HT-29 (cell line): ENCODE data around the gene ZNF555. TPM values are rescaled to one million over a fixed set of nuclear protein-coding genes. Genes with fewer than 3 reads are reported as not detected.

Experiments used
- total RNA-seq: library from RNA; depleted of rRNA; stranded (reverse); fragments of >200 nt; shearing (Covaris generic); gene quantifications from 2 replicates; pipeline ENCODE4 v1.2.3, GENCODE V29; 2014; rRNA removed

Gene ZNF555
- total RNA-seq, 1 experiment from 2014 or later: 1.3 TPM

Other genes with a start within 250 kb of the ZNF555 start
- gene GNG7, start 138.8 kb upstream of the ZNF555 start, total RNA-seq: 0.03 and 0.23 TPM in 2 replicates
- not detected in 2 replicates for gene DIRAS1, start 120.1 kb upstream of the ZNF555 start, total RNA-seq
- gene SLC39A3, start 101.5 kb upstream of the ZNF555 start, total RNA-seq: 43.0 and 45.5 TPM in 2 replicates
- gene SGTA, start 58.2 kb upstream of the ZNF555 start, total RNA-seq: 122 and 127 TPM in 2 replicates
- gene THOP1, start 56.0 kb upstream of the ZNF555 start, total RNA-seq: 271 and 308 TPM in 2 replicates
- 1.2 TPM in 2 replicates for gene ZNF554, start 21.6 kb upstream of the ZNF555 start, total RNA-seq
- 0.03 and 0.23 TPM in 2 replicates for gene ZNF556, start 25.9 kb downstream of the ZNF555 start, total RNA-seq
- 5.6 and 5.7 TPM in 2 replicates for gene ZNF57, start 59.5 kb downstream of the ZNF555 start, total RNA-seq
- gene ZNF77, start 103.5 kb downstream of the ZNF555 start, total RNA-seq: 0.86 and 1.7 TPM in 2 replicates
- 0.48 TPM in 1 of 2 replicates, not detected in the other for gene TLE6, start 136.1 kb downstream of the ZNF555 start, total RNA-seq
- gene TLE2, start 187.8 kb downstream of the ZNF555 start, total RNA-seq: 0.08 and 1.1 TPM in 2 replicates
- gene TLE5, start 221.0 kb downstream of the ZNF555 start, total RNA-seq: 356 and 359 TPM in 2 replicates